Activated naive CD4-positive, alpha-beta T cell treated with anti-CD3 and anti-CD28 coated beads for 36 hours (primary cell): ENCODE results near the gene PPM1M. TPM values are rescaled to one million over a fixed set of nuclear protein-coding genes. Genes with fewer than 3 reads are reported as not detected.

Experiments used
- CTCF ChIA-PET: fragments of 350-600 bp; sonication (Branson Sonifier 250); formaldehyde crosslinking; loops from one replicate; lab custom pipeline; 2021; ENCODE audit warnings: antibody characterized with exemption; lab: Charles Lee
- DNase-seq: peaks from one replicate; pipeline ENCODE4 v3.0.0-alpha.2; 2020
- H3K27ac Mint-ChIP-seq: one replicate; pipeline ENCODE4 v1.8.0; 2021; ENCODE audit warnings: mild to moderate bottlenecking, mixed read lengths
- H3K27me3 Mint-ChIP-seq: one replicate; pipeline ENCODE4 v1.8.0; 2021; ENCODE audit warnings: low read depth, mixed read lengths
- H3K36me3 Mint-ChIP-seq: one replicate; pipeline ENCODE4 v1.8.0; 2021; ENCODE audit warnings: low read depth, mixed read lengths
- H3K4me1 Mint-ChIP-seq: one replicate; pipeline ENCODE4 v1.8.0; 2021; ENCODE audit warnings: low read depth, mixed read lengths
- H3K4me3 Mint-ChIP-seq: one replicate; pipeline ENCODE4 v1.8.0; 2021; ENCODE audit warnings: mild to moderate bottlenecking, moderate library complexity, mixed read lengths
- H3K9me3 Mint-ChIP-seq: one replicate; pipeline ENCODE4 v1.8.0; 2021; ENCODE audit warnings: mixed read lengths
- intact Hi-C: fragments of 100-400 bp; cut with micrococcal nuclease; formaldehyde crosslinking; loops from one replicate; pipeline ENCODE4 v1.15.1; 2023
- microRNA-seq: library from miRNA; unstranded; fragments of <30 nt; microRNA quantifications from one replicate; pipeline ENCODE4 v1.2.0, GENCODE V29; 2022; ENCODE audit warnings: borderline microRNAs expressed, borderline replicate concordance
- total RNA-seq, 2 experiments: library from RNA; stranded (reverse); gene quantifications; one replicate each; pipeline ENCODE4 v1.2.3, GENCODE V29; 2021

Gene PPM1M
- total RNA-seq, 2 experiments from 2014 or later: 107 to 108 TPM

DNA sequence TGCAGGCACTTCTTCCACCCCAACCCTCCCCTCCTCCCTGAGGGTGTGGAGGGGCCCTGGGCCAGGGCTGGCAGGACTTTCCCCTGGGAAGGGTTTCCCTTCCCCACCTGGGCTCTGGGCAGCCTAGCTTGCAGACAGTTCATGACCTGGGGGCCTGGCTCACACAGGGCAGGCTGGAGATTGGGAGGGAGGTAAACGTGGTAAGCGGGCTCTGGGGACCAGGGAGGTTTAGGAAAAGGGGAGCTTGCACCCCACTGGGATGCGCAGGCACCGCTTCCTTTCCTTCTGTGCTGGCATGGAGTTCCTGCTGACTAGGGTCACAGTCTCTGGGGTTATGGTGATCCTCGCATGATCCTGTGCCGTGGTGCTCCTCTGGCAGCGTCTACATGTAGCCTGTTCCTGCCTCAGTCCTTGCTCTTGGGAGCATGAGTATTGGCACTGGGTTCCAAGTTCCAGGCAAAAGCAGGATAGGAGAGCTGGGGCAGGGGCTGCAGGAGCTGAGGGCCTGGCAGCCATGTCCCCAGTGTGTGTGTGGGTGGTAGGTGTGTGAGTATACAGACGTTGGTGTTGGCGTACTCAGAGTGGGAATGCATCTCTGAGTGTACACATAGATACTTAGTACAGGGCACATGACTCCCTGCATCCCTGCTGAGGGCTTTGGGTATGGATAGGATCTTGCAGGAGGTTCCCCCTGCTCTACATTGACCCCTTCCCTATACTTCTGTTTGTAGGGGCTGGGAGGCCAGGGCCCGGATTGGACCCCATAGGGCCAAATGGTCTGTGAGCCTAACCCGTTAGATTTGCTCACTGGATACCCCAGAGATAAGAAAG, 49.0 kb downstream of the PPM1M start:
- Mint-ChIP-seq H3K36me3 (peaks cover 5% of the 10 kb centered on the region), H3K4me1 (peaks cover 13% of the 10 kb centered on the region), H3K27ac (no peak overlapping the region)

DNA sequence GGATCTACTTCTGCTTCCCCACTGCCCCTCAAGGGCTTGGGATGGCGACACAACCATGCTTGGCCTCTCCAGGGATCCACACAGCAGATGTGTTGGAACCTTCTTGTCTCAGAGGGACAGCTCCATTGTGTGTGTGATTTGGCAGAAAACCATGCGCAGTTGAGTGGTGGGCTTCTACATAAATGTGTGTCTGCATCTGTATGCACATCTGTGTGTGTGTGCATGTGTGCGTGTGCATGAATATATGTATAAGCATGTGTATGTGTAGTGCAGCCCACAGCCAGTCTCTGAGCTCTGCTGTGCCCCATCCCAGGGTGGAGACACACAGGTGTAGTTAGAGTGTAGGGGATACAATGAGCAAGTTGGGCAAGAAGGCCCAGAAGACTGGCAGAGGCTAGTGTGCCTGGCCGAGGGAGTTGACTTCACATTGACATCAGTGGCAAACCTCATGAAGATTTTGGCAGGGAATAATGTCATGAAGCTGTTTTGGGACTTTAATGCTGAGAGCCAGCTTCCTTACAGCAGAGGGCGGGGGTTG, 50.2 kb downstream of the PPM1M start:
- peaks cover 5% of the 10 kb centered on the region for H3K36me3 Mint-ChIP-seq
- no peak overlapping the region for H3K27ac Mint-ChIP-seq
- H3K4me3 Mint-ChIP-seq: no peak overlapping the region
- intact Hi-C loops: no loop called here
- H3K9me3 Mint-ChIP-seq: no peaks in the 10 kb centered on the region
- DNase-seq: no peak
- CTCF ChIA-PET: interaction anchor here (1.4 to 3.5 kb wide), 2 partner anchors 12 to 44 kb away, joined by 3 to 25 read pairs; no protein-coding TSS in a partner anchor
- peaks cover 15% of the 10 kb centered on the region for H3K4me1 Mint-ChIP-seq
- H3K27me3 Mint-ChIP-seq: no peaks in the 10 kb centered on the region

More for the DNA sequence above, 49.0 kb downstream of the PPM1M start:
- Mint-ChIP-seq H3K27me3 (no peaks in the 10 kb centered on the region), H3K4me3 (no peak overlapping the region), H3K9me3 (no peaks in the 10 kb centered on the region)
- DNase-seq: no peak
- intact Hi-C loops: no loop called here
- CTCF ChIA-PET: interaction anchor here (1.4 to 1.9 kb wide), 2 partner anchors 13 to 44 kb away, joined by 3 to 8 read pairs; no protein-coding TSS in a partner anchor

DNA sequence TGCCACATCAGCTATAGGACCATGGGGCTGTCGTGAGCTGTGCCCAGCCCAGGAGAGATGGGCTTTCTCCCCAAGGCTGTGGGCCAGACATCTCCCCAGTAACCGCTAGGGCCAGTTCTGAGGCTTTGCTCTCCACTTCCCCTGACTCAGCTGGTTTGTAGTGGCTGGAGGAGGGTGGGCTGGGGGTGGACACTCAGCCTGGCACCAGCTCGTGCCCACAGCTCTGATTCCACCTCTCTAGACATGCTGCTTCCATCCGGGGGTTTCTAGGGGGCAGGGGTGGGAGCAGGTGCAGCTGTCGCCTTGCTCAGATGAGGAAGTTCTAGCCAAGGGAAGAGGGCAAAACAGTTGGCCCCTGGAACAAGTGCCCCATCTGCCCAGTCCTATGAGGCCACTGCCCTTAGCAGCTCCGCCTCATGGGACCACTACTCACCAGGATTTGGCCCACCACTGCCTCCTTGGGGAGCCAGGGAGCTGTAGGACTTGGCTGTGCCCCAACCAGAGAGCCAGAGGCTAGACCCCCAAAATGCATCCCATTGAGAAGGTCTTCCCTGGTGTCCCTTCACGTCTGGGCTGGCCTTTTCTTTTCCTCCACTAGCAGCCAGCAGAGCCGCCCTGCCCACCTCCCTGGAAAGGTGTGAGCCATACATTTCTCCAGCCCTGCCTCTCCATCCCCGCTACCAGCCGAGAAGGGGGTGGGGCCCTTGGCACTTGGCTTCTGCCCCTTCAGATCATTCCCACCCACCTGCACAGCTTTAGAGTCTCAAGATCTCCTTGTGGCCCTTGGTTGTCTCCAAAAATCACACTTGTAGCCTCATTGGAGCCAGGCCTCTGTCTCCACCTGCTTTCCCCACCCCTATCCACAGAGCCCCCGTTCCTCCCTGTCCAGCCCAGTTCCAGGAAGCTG, 51.9 kb downstream of the PPM1M start:
- Mint-ChIP-seq H3K9me3 (no peaks in the 10 kb centered on the region), H3K36me3 (no peaks in the 10 kb centered on the region), H3K27me3 (no peaks in the 10 kb centered on the region), H3K27ac (no peak overlapping the region), H3K4me1 (peaks cover 10% of the 10 kb centered on the region), H3K4me3 (no peak overlapping the region)
- DNase-seq: no peak
- intact Hi-C loops: no loop called here
- CTCF ChIA-PET: interaction anchor here (0.7 to 3.5 kb wide), 4 partner anchors 40 to 131 kb away, joined by 3 to 25 read pairs (median 4); no protein-coding TSS in a partner anchor

DNA sequence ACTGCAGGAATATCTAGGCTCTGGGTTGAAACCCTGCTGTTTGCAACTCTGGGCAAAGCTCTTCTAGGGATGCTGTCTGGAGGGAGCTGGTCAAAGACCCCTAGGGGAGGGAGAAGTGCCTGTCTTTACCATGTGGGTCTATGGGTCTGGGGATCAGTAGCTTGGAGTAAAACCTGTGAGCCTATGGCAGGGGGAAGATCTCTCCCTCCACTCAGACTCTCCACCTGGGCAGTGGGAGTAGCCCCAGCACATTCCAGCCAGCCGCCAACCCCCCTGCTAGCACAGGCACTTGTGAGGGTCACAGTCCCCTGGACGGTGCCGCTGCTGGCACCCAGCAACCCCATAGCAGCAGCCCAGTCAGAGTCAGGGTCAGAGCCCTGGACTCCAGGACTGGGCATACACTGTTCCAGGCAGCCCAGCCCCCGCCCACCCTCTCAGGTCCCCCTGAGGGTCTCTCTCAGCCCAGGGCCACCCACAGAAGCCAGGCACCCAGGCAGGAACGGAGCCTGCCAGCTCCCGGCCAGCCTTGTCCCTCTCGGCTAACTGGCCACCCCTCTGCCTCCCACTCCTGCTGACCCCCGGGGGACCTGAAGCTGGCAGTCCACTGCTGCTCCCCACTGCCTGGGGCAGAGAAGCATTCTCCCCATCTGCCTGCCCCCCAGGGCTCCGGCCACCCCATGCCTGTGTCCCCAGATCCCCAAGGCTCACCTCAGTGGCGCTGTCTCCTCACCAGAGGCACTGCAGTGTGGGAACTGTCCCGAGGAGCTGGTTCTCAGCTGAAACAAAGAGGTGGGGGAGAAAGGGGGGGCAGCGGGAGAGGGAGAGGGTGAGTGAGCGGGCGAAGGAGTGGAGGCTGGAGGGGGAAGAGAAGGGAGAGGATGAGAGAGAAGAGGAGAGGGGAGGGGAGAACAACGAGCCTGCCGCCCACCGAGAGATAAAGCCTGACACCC, 52.9 kb downstream of the PPM1M start:
- CTCF ChIA-PET: interaction anchor here (1.0 to 3.5 kb wide), 3 partner anchors 16 to 41 kb away, joined by 4 to 25 read pairs (median 4); no protein-coding TSS in a partner anchor
- H3K4me3 Mint-ChIP-seq: no peak overlapping the region
- no peaks in the 10 kb centered on the region for H3K9me3 Mint-ChIP-seq
- intact Hi-C loops: no loop called here
- H3K4me1 Mint-ChIP-seq: peaks cover 10% of the 10 kb centered on the region
- H3K27ac Mint-ChIP-seq: no peak overlapping the region
- H3K27me3 Mint-ChIP-seq: no peaks in the 10 kb centered on the region
- DNase-seq: no peak
- no peaks in the 10 kb centered on the region for H3K36me3 Mint-ChIP-seq

DNA sequence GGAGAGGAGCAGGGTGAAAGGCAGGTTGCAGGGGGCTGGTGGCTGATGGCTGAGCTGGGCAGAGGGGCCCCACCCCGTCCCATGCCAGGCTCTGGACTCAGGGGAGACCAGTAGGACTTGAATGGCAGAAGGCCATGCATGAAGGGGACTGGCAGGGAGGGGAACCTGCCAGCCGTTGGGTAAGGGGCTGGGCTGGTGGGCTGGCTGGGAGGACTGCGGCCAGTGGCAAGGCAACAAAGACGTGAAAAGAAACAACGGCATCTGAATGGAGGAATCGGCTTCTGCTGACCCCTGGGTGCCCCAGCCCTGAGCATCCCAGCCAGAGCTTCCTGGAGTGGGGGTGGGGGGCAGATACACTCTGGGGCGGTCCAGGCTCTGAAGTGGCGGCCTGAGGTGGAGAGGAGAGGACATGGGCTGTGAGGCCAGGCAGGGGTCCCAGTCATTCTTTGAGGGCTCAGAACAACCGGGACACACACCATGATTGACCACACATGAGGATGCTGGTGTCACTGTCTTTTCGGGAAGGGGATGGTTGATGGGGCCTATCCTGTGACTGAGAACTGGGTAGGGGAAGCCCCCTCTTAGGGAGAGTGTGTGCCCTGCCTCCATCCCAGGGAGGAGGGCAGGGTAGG, 53.8 kb downstream of the PPM1M start:
- Mint-ChIP-seq H3K9me3 (no peaks in the 10 kb centered on the region), H3K27me3 (no peaks in the 10 kb centered on the region), H3K4me1 (peaks cover 10% of the 10 kb centered on the region), H3K27ac (no peak overlapping the region), H3K4me3 (no peak overlapping the region), H3K36me3 (no peaks in the 10 kb centered on the region)
- intact Hi-C loops: no loop called here
- CTCF ChIA-PET: interaction anchor here (2.4 kb wide), 1 partner anchor 67 kb away, joined by 5 read pairs; no protein-coding TSS in a partner anchor
- DNase-seq: no peak

Small RNA genes within 50 kb of the gene (microRNA-seq; reads per million reads assigned to microRNA genes)
- gene MIR135A1 (not detected), gene MIRLET7G (234,700 reads per million, percentile 100 among the genes with 10 or more reads in this experiment)

Other genes with a start within 250 kb of the PPM1M start
- 1,000 to 10,000 TPM; 1,927 to 1,957 TPM for gene RPL29, start 249.9 kb upstream of the PPM1M start, total RNA-seq
- 1 to 10 TPM; 8.2 to 9.1 TPM for gene DUSP7, start 189.2 kb upstream of the PPM1M start, total RNA-seq
- gene POC1A, start 91.3 kb upstream of the PPM1M start, total RNA-seq: 10 to 100 TPM; 32.3 to 32.7 TPM
- 10 to 100 TPM; 35.7 to 37.8 TPM for gene ALAS1, start 47.6 kb upstream of the PPM1M start, total RNA-seq
- under 1 TPM; 0.62 to 0.89 TPM for gene TLR9, start 20.1 kb upstream of the PPM1M start, total RNA-seq
- gene TWF2, start 6.6 kb upstream of the PPM1M start, total RNA-seq: 10 to 100 TPM; 89.1 to 91.3 TPM
- gene WDR82, start 32.9 kb downstream of the PPM1M start, total RNA-seq: 100 to 1,000 TPM; 176 to 177 TPM
- 10 to 100 TPM; 25.9 to 27.7 TPM for gene GLYCTK, start 42.1 kb downstream of the PPM1M start, total RNA-seq
- 1 to 10 TPM; 9.4 TPM for gene DNAH1, start 70.6 kb downstream of the PPM1M start, total RNA-seq
- 10 to 100 TPM; 87.0 to 89.3 TPM for gene BAP1, start 164.2 kb downstream of the PPM1M start, total RNA-seq
- 10 to 100 TPM; 22.5 to 24.8 TPM for gene PHF7, start 164.9 kb downstream of the PPM1M start, total RNA-seq
- not detected for gene SEMA3G, start 199.3 kb downstream of the PPM1M start, total RNA-seq
- gene TNNC1, start 208.3 kb downstream of the PPM1M start, total RNA-seq: 1 to 10 TPM; 7.2 to 7.6 TPM
- 10 to 100 TPM; 50.4 to 52.5 TPM for gene NISCH, start 209.8 kb downstream of the PPM1M start, total RNA-seq
- under 1 TPM; 0.10 to 0.17 TPM for gene STAB1, start 249.6 kb downstream of the PPM1M start, total RNA-seq